Right lobe of liver (tissue), 6 donors: ENCODE data around the gene EPB41L4B. TPM values are rescaled to one million over a fixed set of nuclear protein-coding genes. Genes with fewer than 3 reads are reported as not detected.
"Not testable (repeated sequence)": the region's sequence is repeated elsewhere in the genome, so short reads cannot be mapped to it uniquely, and the experiment has no call there.

Experiments used
- ATAC-seq, 4 donors: fragments of 200-7000 bp; cut with Tn5 transposase; one replicate each; pipeline ENCODE4 v1.9.1; 2020; ENCODE audit warnings: mild to moderate bottlenecking in 4 of 4, moderate library complexity in 4 of 4
- DNase-seq, 3 donors: peaks; one replicate each; pipeline ENCODE4 v3.0.0-alpha.2; 2020
- H3K27ac ChIP-seq, 3 donors: fragments of 200-600 bp; one replicate each; pipeline ENCODE4 v1.8.0; 2022
- H3K27me3 ChIP-seq, 2 donors: fragments of 200-600 bp; one replicate each; pipeline ENCODE4 v1.8.0; 2022
- H3K36me3 ChIP-seq, 4 donors: fragments of 200-600 bp; sonication (generic) in 1 of 4; one replicate each; pipeline versions ENCODE4 v1.5.1 to v1.8.0; 2017 to 2022; ENCODE audit warnings: control low read depth in 1 of 4
- H3K4me1 ChIP-seq, 4 donors: fragments of 200-600 bp; sonication (generic) in 1 of 4; one replicate each; pipeline versions ENCODE4 v1.5.1 to v1.8.0; 2017 to 2022; ENCODE audit warnings: control low read depth in 1 of 4
- H3K4me3 ChIP-seq, 3 donors: fragments of 200-600 bp; one replicate each; pipeline ENCODE4 v1.8.0; 2022
- H3K9me3 ChIP-seq, 4 donors: fragments of 200-600 bp; sonication (generic) in 1 of 4; one replicate each; pipeline versions ENCODE4 v1.5.1 to v1.8.0; 2017 to 2022; ENCODE audit warnings: control low read depth in 1 of 4
- CTCF ChIP-seq, 4 donors: fragments of 200-600 bp in 3 of 4; fragments of 450-650 bp in 1 of 4; IDR thresholded peaks; one replicate each; pipeline versions ENCODE4 v1.5.1 to v1.8.0; 2016 to 2022; ENCODE audit warnings: antibody characterized with exemption in 4 of 4, mild to moderate bottlenecking in 2 of 4
- POLR2A ChIP-seq: fragments of 450-650 bp; IDR thresholded peaks from one replicate; pipeline ENCODE4 v1.6.1; 2017; ENCODE audit warnings: antibody characterized with exemption, mild to moderate bottlenecking
- WGBS: methylation state at CpG from one replicate; pipeline ENCODE4 v1.1.6; 2018; ENCODE audit warnings: low coverage, low lambda C conversion rate; ENCODE audit not compliant: insufficient coverage; ENCODE audit errors: missing lambda C conversion rate; 5-methylcytosine and 5-hydroxymethylcytosine counted together
- intact Hi-C, 2 donors: fragments of 100-400 bp; cut with DNase I; formaldehyde crosslinking; loops; one replicate each; pipeline versions ENCODE4 v1.11.2 to v1.14.1; 2022
- total RNA-seq, 6 experiments: library from RNA; depleted of rRNA in 2 of 6; stranded (reverse); fragments of >200 nt in 2 of 6; fragmentation: NEBNext Ultra II Directional in 3 of 6; extraction: Animal tissue kit (Norgen Biotek cat#: 25700) in 3 of 6; gene quantifications; one replicate each; pipeline versions ENCODE4 v1.1.0 to v1.2.4, GENCODE V29; 2016 to 2023
- donor health status: DM: no; HTN: yes; CAD: no.
- donor health status: DM: no; HTN: no; CAD: no.
- donor health status: DM: no; HTN: no; CAD: no.
- donor health status: DM: no; HTN: yes; CAD: no.
- donor health status: DM: no; HTN: yes; CAD: no.

The EPB41L4B gene
- total RNA-seq, 6 experiments from 2014 or later: 29.0 to 89.0 (median 32.4) TPM

- Histone ChIP-seq H3K27me3 (no peaks in the 10 kb centered on the region), H3K36me3 (no peaks in the 10 kb centered on the region), H3K27ac (no peak overlapping the region), H3K4me1 (no peaks in the 10 kb centered on the region), H3K9me3 (no peaks in the 10 kb centered on the region), H3K4me3 (no peak overlapping the region)
- intact Hi-C loops: no loop called here
- DNase-seq (no peak), ATAC-seq (no peak)
- 91% methylated on average over 1 of the region's 3 CpGs for WGBS
- no peak for TF ChIP-seq CTCF (IDR thresholded peaks at IDR 0.05)
- no peak for TF ChIP-seq POLR2A
These were observed 96.1 kb downstream of the EPB41L4B start for GRCh38 chr9:109224751-109225150.

GRCh38 chr9:109218242-109218641 is 102.6 kb downstream of the EPB41L4B start:
- WGBS: 94% methylated on average over 3 of the region's 4 CpGs
- H3K9me3 ChIP-seq, intact Hi-C loops, ATAC-seq, H3K4me1 ChIP-seq, H3K4me3 ChIP-seq, H3K36me3 ChIP-seq, H3K27ac ChIP-seq, DNase-seq, H3K27me3 ChIP-seq: not testable (repeated sequence)

- WGBS: 90% methylated on average over 5 of the region's 6 CpGs
- Histone ChIP-seq H3K36me3 (no peaks in the 10 kb centered on the region), H3K27me3 (no peaks in the 10 kb centered on the region), H3K4me3 (no peak overlapping the region), H3K9me3 (no peaks in the 10 kb centered on the region), H3K4me1 (peaks cover 0 to 17% (median 7%) of the 10 kb centered on the region in 4 donors), H3K27ac (no peak overlapping the region)
- ATAC-seq (no peak), DNase-seq (no peak)
- TF ChIP-seq POLR2A (no peak), CTCF (IDR thresholded peaks at IDR 0.05) (no peak)
- intact Hi-C loops: no loop called here
These were observed 106.4 kb downstream of the EPB41L4B start for GRCh38 chr9:109214414-109214813.

GRCh38 chr9:109213285-109214121 is 107.4 kb downstream of the EPB41L4B start:
- no peaks in the 10 kb centered on the region for H3K27me3 ChIP-seq

More at GRCh38 chr9:109213285-109214121, 107.4 kb downstream of the EPB41L4B start:
- TF ChIP-seq CTCF (IDR thresholded peaks at IDR 0.05): no peak
- TF ChIP-seq POLR2A: no peak
- H3K9me3 ChIP-seq: no peaks in the 10 kb centered on the region
- peak overlapping the region in 2 of 3 donors; percentile 19 to 24 for H3K27ac ChIP-seq
- ATAC-seq: peak; percentile 84 to 90 (median 88)
- intact Hi-C loops: no loop called here
- no peak overlapping the region for H3K4me3 ChIP-seq
- WGBS: 35% methylated on average over 7 of the region's 11 CpGs
- DNase-seq: no peak
- no peaks in the 10 kb centered on the region for H3K36me3 ChIP-seq
- H3K4me1 ChIP-seq: peaks cover 0 to 17% (median 7%) of the 10 kb centered on the region in 4 donors
